PC-3 (cell line): Measurements from ENCODE around the gene FCHO2. TPM values are rescaled to one million over a fixed set of nuclear protein-coding genes. Genes with fewer than 3 reads are reported as not detected.

ENCODE experiments used
- ATAC-seq: fragments of 200-7000 bp; cut with Tn5 transposase; 2 replicates; pipeline ENCODE4 v1.9.1; 2020; ENCODE audit warnings: mild to moderate bottlenecking, moderate library complexity
- BruUV-seq: library from RNA; stranded (reverse); fragments of 400-500 nt; replicated peaks from 2 replicates; lab custom pipeline; 2021; lab: Mats Ljungman, UMichigan
- CTCF ChIA-PET: fragments of 300-600 bp; sonication (Branson Sonifier 250); formaldehyde crosslinking; loops from one replicate; lab custom pipeline; 2022; ENCODE audit warnings: antibody characterized with exemption; lab: Charles Lee
- POLR2A ChIA-PET: fragments of 300-600 bp; sonication (Branson Sonifier 250); formaldehyde crosslinking; loops from one replicate; lab custom pipeline; 2022; ENCODE audit warnings: antibody characterized with exemption; ENCODE audit not compliant: unreplicated experiment; lab: Charles Lee
- DNase-seq: peaks from one replicate; pipeline ENCODE4 v3.0.0-alpha.2; 2015
- H2AFZ ChIP-seq: fragments of 300-600 bp; sonication (generic); 2 replicates; pipeline ENCODE4 v1.6.0; 2016; ENCODE audit warnings: antibody characterized with exemption, low read length
- H3F3A ChIP-seq: fragments of 300-600 bp; sonication (generic); one replicate; pipeline ENCODE4 v1.6.0; 2017; ENCODE audit warnings: antibody characterized with exemption, low read length, control low read depth, mild to moderate bottlenecking; ENCODE audit not compliant: unreplicated experiment
- H3K27ac ChIP-seq: fragments of 300-600 bp; sonication (generic); 2 replicates; pipeline ENCODE4 v1.5.1; 2016; ENCODE audit warnings: mild to moderate bottlenecking, low read length
- H3K27me3 ChIP-seq: fragments of 300-600 bp; sonication (generic); 2 replicates; pipeline ENCODE4 v1.6.1; 2016; ENCODE audit warnings: low read length, mixed read lengths
- H3K36me3 ChIP-seq: fragments of 300-600 bp; sonication (generic); 2 replicates; pipeline ENCODE4 v1.6.1; 2016; ENCODE audit warnings: low read depth, mixed run types, low read length, mixed read lengths
- H3K4me1 ChIP-seq: fragments of 300-600 bp; sonication (generic); 2 replicates; pipeline ENCODE4 v1.5.1; 2016; ENCODE audit warnings: low read length; ENCODE audit not compliant: insufficient read depth
- H3K4me2 ChIP-seq: fragments of 300-600 bp; sonication (generic); 2 replicates; pipeline ENCODE4 v1.6.0; 2016; ENCODE audit warnings: low read length
- H3K4me3 ChIP-seq: fragments of 300-600 bp; sonication (generic); 2 replicates; pipeline ENCODE4 v1.5.1; 2016; ENCODE audit warnings: mild to moderate bottlenecking, low read length, mixed read lengths
- H3K79me2 ChIP-seq: fragments of 300-600 bp; sonication (generic); 2 replicates; pipeline ENCODE4 v1.6.1; 2017; ENCODE audit warnings: low read length, mixed read lengths
- H3K9ac ChIP-seq: fragments of 300-600 bp; sonication (generic); 2 replicates; pipeline ENCODE4 v1.6.0; 2016; ENCODE audit warnings: mild to moderate bottlenecking, low read length
- H3K9me2 ChIP-seq: fragments of 300-600 bp; sonication (generic); replicated peaks from 2 replicates; pipeline ENCODE4 v1.6.1; 2016; ENCODE audit warnings: mixed run types, low read length, mixed read lengths
- H3K9me3 ChIP-seq: fragments of 300-600 bp; sonication (generic); 2 replicates; pipeline ENCODE4 v1.6.1; 2016; ENCODE audit warnings: low read length, mixed read lengths
- H4K20me1 ChIP-seq: fragments of 300-600 bp; sonication (generic); 2 replicates; pipeline ENCODE4 v1.6.1; 2016; ENCODE audit warnings: low read length, mixed read lengths
- EZH2 ChIP-seq: fragments of 300-600 bp; sonication (generic); IDR thresholded peaks from one replicate; pipeline ENCODE4 v1.6.1; 2017; ENCODE audit warnings: antibody characterized with exemption, mild to moderate bottlenecking, low read length; ENCODE audit not compliant: unreplicated experiment
- EZH2phosphoT487 ChIP-seq: fragments of 300-600 bp; sonication (generic); IDR thresholded peaks from 2 replicates; pipeline ENCODE4 v1.6.1; 2018; ENCODE audit warnings: mild to moderate bottlenecking, antibody characterized with exemption, low read length, borderline replicate concordance
- intact Hi-C: fragments of 100-400 bp; cut with micrococcal nuclease; formaldehyde crosslinking; loops from 2 replicates; pipeline ENCODE4 v1.9.0; 2023
- total RNA-seq: library from RNA; depleted of rRNA; stranded (reverse); fragments of >200 nt; gene quantifications from 2 replicates; pipeline ENCODE4 v1.2.3, GENCODE V29; 2014
- TF ChIP-seq, protein P1 (sequence below): fragments of 300-600 bp; sonication (generic); conservative IDR thresholded peaks from 2 replicates; pipeline ENCODE4 v1.5.1; 2017; ENCODE audit warnings: antibody characterized with exemption, low read depth, mild to moderate bottlenecking, low read length

FCHO2 gene
- total RNA-seq, 1 experiment from 2014 or later = 5.9 TPM

DNA sequence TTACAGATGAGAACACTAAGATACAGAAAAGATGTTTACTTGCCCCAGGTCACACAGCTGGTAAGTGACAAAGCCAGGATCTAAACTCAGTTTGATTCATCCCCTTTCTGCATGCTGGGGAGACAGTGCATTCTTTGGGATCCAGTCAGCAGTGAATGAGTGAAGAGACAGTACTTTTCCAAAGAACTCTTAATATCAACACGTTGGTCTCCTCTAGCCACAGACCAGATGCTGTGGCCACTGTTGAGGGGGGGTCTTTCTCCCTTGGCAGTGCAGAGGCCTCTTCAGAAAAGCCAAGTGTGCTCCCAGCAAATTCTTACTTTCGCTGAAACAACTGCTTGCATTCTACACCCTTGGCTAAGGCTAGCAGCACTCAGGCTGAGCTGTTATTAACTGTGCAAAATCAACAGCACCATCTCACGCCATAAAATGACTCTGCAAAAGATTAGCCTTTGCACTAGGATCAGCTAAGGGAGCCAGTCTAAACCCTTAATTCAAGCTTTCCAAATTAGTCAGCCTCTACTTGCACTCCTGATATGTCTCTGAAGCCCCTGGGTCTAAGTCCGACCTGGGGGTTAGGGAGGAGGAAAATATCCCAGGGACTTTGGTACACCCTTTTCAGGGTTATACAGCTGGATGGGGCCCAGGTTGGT, 159.7 kb downstream of the FCHO2 start:
- TF ChIP-seq EZH2phosphoT487 (no peak), EZH2 (no peak)
- TF ChIP-seq, protein P1, sequence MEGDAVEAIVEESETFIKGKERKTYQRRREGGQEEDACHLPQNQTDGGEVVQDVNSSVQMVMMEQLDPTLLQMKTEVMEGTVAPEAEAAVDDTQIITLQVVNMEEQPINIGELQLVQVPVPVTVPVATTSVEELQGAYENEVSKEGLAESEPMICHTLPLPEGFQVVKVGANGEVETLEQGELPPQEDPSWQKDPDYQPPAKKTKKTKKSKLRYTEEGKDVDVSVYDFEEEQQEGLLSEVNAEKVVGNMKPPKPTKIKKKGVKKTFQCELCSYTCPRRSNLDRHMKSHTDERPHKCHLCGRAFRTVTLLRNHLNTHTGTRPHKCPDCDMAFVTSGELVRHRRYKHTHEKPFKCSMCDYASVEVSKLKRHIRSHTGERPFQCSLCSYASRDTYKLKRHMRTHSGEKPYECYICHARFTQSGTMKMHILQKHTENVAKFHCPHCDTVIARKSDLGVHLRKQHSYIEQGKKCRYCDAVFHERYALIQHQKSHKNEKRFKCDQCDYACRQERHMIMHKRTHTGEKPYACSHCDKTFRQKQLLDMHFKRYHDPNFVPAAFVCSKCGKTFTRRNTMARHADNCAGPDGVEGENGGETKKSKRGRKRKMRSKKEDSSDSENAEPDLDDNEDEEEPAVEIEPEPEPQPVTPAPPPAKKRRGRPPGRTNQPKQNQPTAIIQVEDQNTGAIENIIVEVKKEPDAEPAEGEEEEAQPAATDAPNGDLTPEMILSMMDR = no peak
- ATAC-seq (peak; percentile 78), DNase-seq (peak; percentile 74)
- no peaks in the 10 kb centered on the region for H3K9me2 ChIP-seq
- H3K36me3 ChIP-seq = no peaks in the 10 kb centered on the region
- 0 out of 2 replicates have a peak overlapping the region, but pooled peaks have one; percentile 32 for H2AFZ ChIP-seq
- peaks cover 21% of the 10 kb centered on the region for H3K4me1 ChIP-seq
- intact Hi-C loops = no loop called here
- POLR2A ChIA-PET = no interaction called here
- H3F3A ChIP-seq = no peaks in the 10 kb centered on the region
- H3K79me2 ChIP-seq = no peaks in the 10 kb centered on the region
- H3K27me3 ChIP-seq = no peaks in the 10 kb centered on the region
- H3K9me3 ChIP-seq = no peaks in the 10 kb centered on the region
- H3K27ac ChIP-seq = peak overlapping the region; percentile 82
- BruUV-seq = no TSS peak
- CTCF ChIA-PET = interaction anchor here (0.5 kb wide), 1 partner anchor 103 kb away, joined by 3 read pairs; no protein-coding TSS in a partner anchor
- peak overlapping the region; percentile 66 for H3K4me2 ChIP-seq
- no peak overlapping the region for H3K9ac ChIP-seq
- no peaks in the 10 kb centered on the region for H4K20me1 ChIP-seq
- no peak overlapping the region for H3K4me3 ChIP-seq

DNA sequence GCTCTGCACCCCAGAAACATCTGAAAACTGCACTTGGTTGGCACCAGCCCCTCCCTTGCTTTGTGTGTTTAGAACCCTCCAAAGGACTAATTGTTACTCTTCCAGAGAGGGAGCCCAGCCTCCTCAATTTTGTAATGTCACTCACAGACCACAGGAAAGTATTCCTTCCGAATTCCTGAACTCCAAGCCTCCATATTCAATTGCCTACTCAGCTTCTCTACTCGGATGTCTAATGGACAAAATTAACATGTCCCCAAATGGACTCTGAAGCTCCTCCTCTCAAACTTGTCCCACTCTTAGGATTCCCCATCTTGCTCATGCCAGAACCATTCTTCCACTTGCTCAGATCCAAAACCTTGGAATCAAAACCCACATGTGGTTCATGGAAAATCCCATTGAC, 160.7 kb downstream of the FCHO2 start:
- H4K20me1 ChIP-seq = no peaks in the 10 kb centered on the region
- H3K9me3 ChIP-seq = no peaks in the 10 kb centered on the region
- ChIA-PET POLR2A (no interaction called here), CTCF (no interaction called here)
- H2AFZ ChIP-seq = no peak overlapping the region
- H3K4me1 ChIP-seq = peaks cover 24% of the 10 kb centered on the region
- no TSS peak for BruUV-seq
- H3K9me2 ChIP-seq = no peaks in the 10 kb centered on the region
- intact Hi-C loops = no loop called here
- H3K4me2 ChIP-seq = no peak overlapping the region
- DNase-seq (no peak), ATAC-seq (no peak)
- no peak overlapping the region for H3K9ac ChIP-seq
- no peaks in the 10 kb centered on the region for H3K79me2 ChIP-seq
- no peaks in the 10 kb centered on the region for H3F3A ChIP-seq
- no peak for TF ChIP-seq EZH2
- TF ChIP-seq EZH2phosphoT487 = no peak
- TF ChIP-seq, protein P1 = no peak
- H3K27me3 ChIP-seq = no peaks in the 10 kb centered on the region
- no peaks in the 10 kb centered on the region for H3K36me3 ChIP-seq
- H3K27ac ChIP-seq = no peak overlapping the region
- H3K4me3 ChIP-seq = no peak overlapping the region

DNA sequence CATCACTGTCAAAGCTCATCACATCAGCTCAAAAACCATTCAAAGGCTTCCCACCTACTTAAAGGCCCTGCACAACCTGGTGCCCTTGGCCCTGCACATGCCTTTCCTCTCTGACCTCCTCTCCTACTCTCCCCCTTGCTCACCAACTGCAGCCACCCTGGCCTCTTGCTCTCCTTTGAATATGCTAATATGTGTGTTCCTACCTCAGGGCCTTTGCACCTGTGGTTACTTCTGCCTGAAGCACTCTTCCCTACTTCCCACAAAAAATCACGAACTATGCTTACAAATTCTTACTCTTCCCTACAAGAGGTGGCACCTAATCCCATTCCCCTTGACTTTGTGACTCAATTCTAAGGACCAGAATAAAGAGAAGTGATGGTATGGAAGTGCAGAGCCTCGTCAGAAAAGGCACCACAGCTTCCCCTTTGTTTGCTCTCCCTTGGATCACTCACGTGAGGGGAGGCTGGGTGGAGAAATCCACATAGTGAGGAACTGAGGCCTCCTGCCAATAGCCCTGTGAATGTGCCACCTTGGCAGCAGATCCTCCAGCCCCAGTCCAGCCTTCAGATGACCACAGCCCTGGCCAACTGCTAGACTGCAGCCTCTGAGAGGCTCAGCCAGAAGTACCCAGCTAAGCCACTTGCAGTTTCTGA, 161.4 kb downstream of the FCHO2 start:
- Histone ChIP-seq H3K4me3 (no peak overlapping the region), H3K4me2 (no peak overlapping the region), H3K9me2 (no peaks in the 10 kb centered on the region), H3K36me3 (no peaks in the 10 kb centered on the region), H3K27ac (no peak overlapping the region), H3K27me3 (no peaks in the 10 kb centered on the region), H3K4me1 (peaks cover 31% of the 10 kb centered on the region), H2AFZ (no peak overlapping the region), H4K20me1 (no peaks in the 10 kb centered on the region), H3F3A (no peaks in the 10 kb centered on the region), H3K9me3 (no peaks in the 10 kb centered on the region), H3K9ac (no peak overlapping the region), H3K79me2 (no peaks in the 10 kb centered on the region)
- CTCF ChIA-PET = no interaction called here
- no peak for ATAC-seq
- BruUV-seq = no TSS peak
- no peak for DNase-seq
- TF ChIP-seq EZH2phosphoT487 (no peak), EZH2 (no peak)
- TF ChIP-seq, protein P1 = no peak
- intact Hi-C loops = no loop called here
- POLR2A ChIA-PET = no interaction called here
